ENCODE data around the gene TAC4.
"Not testable (repeated sequence)": the region's sequence is repeated elsewhere in the genome, so short reads cannot be mapped to it uniquely, and the experiment has no call there.

Gene TAC4

GRCh38 chr17:49842371-49842770 is 5.5 kb downstream of the TAC4 start:
- no peak for DNase-seq

GRCh38 chr17:49841548-49841947 is 6.3 kb downstream of the TAC4 start:
- DNase-seq, result no peak

GRCh38 chr17:49839455-49839854 is 8.4 kb downstream of the TAC4 start:
- DNase-seq, result no peak

GRCh38 chr17:49836111-49837030 is 11.5 kb downstream of the TAC4 start:
- no peak for DNase-seq

- no peak for DNase-seq
These were observed 12.4 kb downstream of the TAC4 start for GRCh38 chr17:49835472-49835871.

GRCh38 chr17:49834118-49834743 is 13.6 kb downstream of the TAC4 start:
- DNase-seq, result no peak

GRCh38 chr17:49832840-49833599 is 14.8 kb downstream of the TAC4 start:
- no peak for DNase-seq

- DNase-seq, result no peak
These were observed 17.3 kb downstream of the TAC4 start for GRCh38 chr17:49830605-49831004.

- no peak for DNase-seq
These were observed 18.8 kb downstream of the TAC4 start for GRCh38 chr17:49829026-49829425.

GRCh38 chr17:49828325-49828724 is 19.5 kb downstream of the TAC4 start:
- DNase-seq, result not testable (repeated sequence)

GRCh38 chr17:49825645-49826044 is 22.2 kb downstream of the TAC4 start:
- no peak for DNase-seq

- DNase-seq, result no peak
These were observed 24.3 kb downstream of the TAC4 start for GRCh38 chr17:49823614-49824013.

- DNase-seq, result no peak
These were observed 25.0 kb downstream of the TAC4 start for GRCh38 chr17:49822829-49823228.

GRCh38 chr17:49821916-49822315 is 26.0 kb downstream of the TAC4 start:
- DNase-seq, result no peak

GRCh38 chr17:49821466-49821865 is 26.4 kb downstream of the TAC4 start:
- no peak for DNase-seq

GRCh38 chr17:49820773-49821172 is 27.1 kb downstream of the TAC4 start:
- DNase-seq, result no peak

GRCh38 chr17:49819651-49820050 is 28.2 kb downstream of the TAC4 start:
- DNase-seq, result no peak

- no peak for DNase-seq
These were observed 28.7 kb downstream of the TAC4 start for GRCh38 chr17:49819138-49819537.

- no peak for DNase-seq
These were observed 29.9 kb downstream of the TAC4 start for GRCh38 chr17:49817993-49818392.

GRCh38 chr17:49815761-49816281 is 32.0 kb downstream of the TAC4 start:
- DNase-seq, result no peak

GRCh38 chr17:49814781-49815529 is 32.9 kb downstream of the TAC4 start:
- no peak for DNase-seq

- no peak for DNase-seq
These were observed 38.8 kb downstream of the TAC4 start for GRCh38 chr17:49809056-49809455.

- no peak for DNase-seq
These were observed 49.1 kb downstream of the TAC4 start for GRCh38 chr17:49798738-49799137.
